SU-DHL-6 (cell line): ENCODE data around the gene PRM3.

Experiments
- H2AFZ ChIP-seq: fragments of 200-600 bp; sonication (generic); 2 replicates; pipeline ENCODE4 v1.6.1; 2014; ENCODE audit warnings: low read depth, mild to moderate bottlenecking, moderate library complexity, mixed read lengths, antibody characterized with exemption, low read length; ENCODE audit not compliant: severe bottlenecking
- H3F3A ChIP-seq: fragments of 200-600 bp; shearing (Covaris generic); 2 replicates; pipeline ENCODE4 v1.6.0; 2016; ENCODE audit warnings: antibody characterized with exemption, mild to moderate bottlenecking; ENCODE audit not compliant: insufficient read depth
- H3K27ac ChIP-seq: fragments of 200-600 bp; sonication (generic); 2 replicates; pipeline ENCODE4 v1.5.1; 2016; ENCODE audit warnings: low read depth, mild to moderate bottlenecking, low read length, moderate library complexity, mixed read lengths
- H3K27me3 ChIP-seq: fragments of 200-600 bp; sonication (generic), shearing (Covaris generic); 2 replicates; pipeline ENCODE4 v1.6.0; 2014; ENCODE audit warnings: mild to moderate bottlenecking, low read length
- H3K36me3 ChIP-seq: fragments of 200-600 bp; sonication (generic); 2 replicates; pipeline ENCODE4 v1.6.1; 2014; ENCODE audit warnings: mild to moderate bottlenecking, low read length, mixed read lengths
- H3K4me2 ChIP-seq: fragments of 300-600, 200-600 bp; shearing (Covaris generic), sonication (generic); 2 replicates; pipeline ENCODE4 v1.6.0; 2014; ENCODE audit warnings: low read length, low read depth, mild to moderate bottlenecking; ENCODE audit not compliant: poor library complexity, severe bottlenecking
- H3K4me3 ChIP-seq: fragments of 200-600 bp; sonication (generic); 2 replicates; pipeline ENCODE4 v1.5.1; 2014; ENCODE audit warnings: antibody characterized with exemption, low read length, mild to moderate bottlenecking, mixed read lengths; ENCODE audit not compliant: insufficient read depth, poor library complexity, severe bottlenecking
- H3K79me2 ChIP-seq: fragments of 200-600 bp; sonication (generic); 2 replicates; pipeline ENCODE4 v1.6.1; 2014; ENCODE audit warnings: mild to moderate bottlenecking, low read length, moderate library complexity; ENCODE audit not compliant: insufficient read depth
- H3K9ac ChIP-seq: fragments of 200-600 bp; sonication (generic); 2 replicates; pipeline ENCODE4 v1.7.0; 2014; ENCODE audit warnings: mild to moderate bottlenecking, low read length
- H3K9me2 ChIP-seq: fragments of 200-600 bp; sonication (generic); replicated peaks from 2 replicates; pipeline ENCODE4 v1.6.1; 2014; ENCODE audit warnings: low read length; ENCODE audit not compliant: insufficient read depth
- H3K9me3 ChIP-seq: fragments of 200-600 bp; sonication (generic); 2 replicates; pipeline ENCODE4 v1.6.1; 2014; ENCODE audit warnings: low read length, mixed read lengths; ENCODE audit not compliant: insufficient read depth
- H4K20me1 ChIP-seq: fragments of 200-600 bp; sonication (generic); 2 replicates; pipeline ENCODE4 v1.6.1; 2014; ENCODE audit warnings: low read depth, mild to moderate bottlenecking, antibody characterized with exemption, low read length, moderate library complexity, mixed read lengths
- CTCF ChIP-seq: fragments of 200-600 bp; sonication (generic); IDR thresholded peaks from one replicate; pipeline ENCODE4 v1.5.1; 2017; ENCODE audit warnings: antibody characterized with exemption, mild to moderate bottlenecking, low read length, moderate library complexity; ENCODE audit not compliant: insufficient read depth, poor library complexity, severe bottlenecking
- EZH2phosphoT487 ChIP-seq: fragments of 200-600 bp; sonication (generic), shearing (Covaris generic); conservative IDR thresholded peaks from 2 replicates; pipeline ENCODE4 v1.6.1; 2018; ENCODE audit warnings: mild to moderate bottlenecking, antibody characterized with exemption, low read length, moderate library complexity, mixed read lengths

The PRM3 gene

DNA sequence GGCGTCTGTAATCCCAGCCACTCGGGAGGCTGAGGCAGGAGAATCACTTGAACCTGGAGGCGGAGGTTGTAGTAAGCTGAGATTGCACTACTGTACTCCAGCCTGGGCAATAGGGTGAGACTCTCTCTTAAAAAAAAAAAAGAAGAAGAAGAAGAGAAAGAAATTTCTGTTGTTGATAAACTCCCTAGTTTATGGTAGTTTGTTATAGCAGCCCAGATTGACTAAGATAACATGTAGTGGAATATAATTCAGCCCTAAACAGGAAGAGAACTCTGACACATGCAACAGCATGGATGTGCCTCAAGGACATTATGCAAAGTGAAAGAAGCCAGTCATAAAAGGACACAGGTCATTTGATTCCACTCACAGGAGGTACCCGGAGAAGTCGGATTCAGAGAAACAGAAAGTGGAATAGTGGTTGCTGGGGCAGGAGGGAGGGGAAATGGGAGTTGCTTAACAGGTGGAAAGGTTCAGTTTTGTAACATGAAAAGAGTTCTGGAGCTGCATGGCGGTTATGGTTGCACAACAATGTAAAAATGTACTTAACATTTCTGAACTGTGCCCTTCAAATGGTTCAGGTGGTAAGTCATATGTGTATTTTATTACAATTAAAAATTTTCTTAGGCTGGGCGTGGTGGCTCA, 33.7 kb upstream of the PRM3 start:
- no peak overlapping the region for H3K9ac ChIP-seq
- H3K4me2 ChIP-seq = no peak overlapping the region
- no peaks in the 10 kb centered on the region for H3K9me2 ChIP-seq
- TF ChIP-seq EZH2phosphoT487 = no peak
- TF ChIP-seq CTCF = no peak
- H3K36me3 ChIP-seq = no peaks in the 10 kb centered on the region
- no peak overlapping the region for H3K27ac ChIP-seq
- 0 out of 2 replicates have a peak, but pooled peaks cover 5% of the 10 kb centered on the region for H3K9me3 ChIP-seq
- no peaks in the 10 kb centered on the region for H3K27me3 ChIP-seq
- H4K20me1 ChIP-seq = no peaks in the 10 kb centered on the region
- no peaks in the 10 kb centered on the region for H3K79me2 ChIP-seq
- no peak overlapping the region for H2AFZ ChIP-seq
- no peak overlapping the region for H3K4me3 ChIP-seq
- peaks cover 12% of the 10 kb centered on the region for H3F3A ChIP-seq

DNA sequence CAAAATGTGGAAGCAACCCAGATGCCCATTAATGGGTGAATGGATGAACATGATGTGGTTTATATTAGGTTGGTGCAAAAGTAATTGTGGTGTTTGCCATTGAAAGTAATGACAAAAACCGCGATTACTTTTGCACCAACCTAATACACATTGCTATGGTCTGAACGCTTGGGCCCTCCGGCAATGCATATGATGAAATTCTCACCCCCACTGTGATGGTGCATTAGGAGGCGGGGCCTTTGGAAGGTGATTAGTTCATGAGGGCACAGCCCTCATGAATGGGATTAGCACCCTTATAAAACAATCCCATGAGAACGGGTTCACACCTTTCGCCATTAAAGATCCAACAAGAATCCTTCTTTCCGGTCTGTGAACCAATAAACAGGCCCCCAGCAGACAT, 33.0 kb upstream of the PRM3 start:
- no peak overlapping the region for H3K27ac ChIP-seq
- TF ChIP-seq CTCF (no peak), EZH2phosphoT487 (no peak)

DNA sequence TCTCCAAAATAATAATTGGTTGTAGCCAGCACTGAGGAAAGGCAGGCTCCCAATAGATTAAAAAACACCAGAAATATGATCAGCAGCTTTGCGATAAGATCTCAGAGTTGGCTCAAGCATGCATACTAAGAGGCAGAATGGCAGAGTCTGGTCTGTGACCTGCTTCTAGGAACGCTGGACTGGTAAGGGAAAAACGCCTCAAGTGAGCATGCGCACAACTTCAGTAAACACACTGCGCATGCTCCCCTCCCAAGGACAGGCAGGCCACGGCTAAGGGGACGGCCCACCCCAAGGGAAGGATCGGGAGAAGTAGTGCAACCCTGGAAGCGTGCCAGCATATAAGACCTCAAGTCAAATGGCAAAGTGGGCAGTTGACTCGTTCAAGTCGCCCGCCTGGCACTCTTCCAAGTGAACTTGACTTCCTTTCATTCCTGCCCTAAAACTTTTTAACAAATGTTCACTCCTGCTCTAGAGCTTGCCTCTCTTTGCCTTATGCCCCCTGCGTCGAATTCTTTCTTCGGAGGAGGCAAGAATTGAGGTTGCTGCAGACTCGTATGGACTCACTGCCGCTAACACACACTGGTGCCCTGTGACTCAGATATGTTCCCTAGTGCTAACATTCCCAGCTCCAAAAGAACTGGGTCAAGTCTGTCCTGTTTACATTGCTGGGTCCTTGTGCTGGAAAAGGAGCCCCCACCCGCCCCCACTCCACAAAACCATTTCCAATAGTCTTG, 30.1 kb upstream of the PRM3 start:
- TF ChIP-seq EZH2phosphoT487 (no peak), CTCF (no peak)
- H3K9ac ChIP-seq = no peak overlapping the region
- H3K9me2 ChIP-seq = no peaks in the 10 kb centered on the region
- no peak overlapping the region for H3K4me3 ChIP-seq
- no peaks in the 10 kb centered on the region for H4K20me1 ChIP-seq
- H2AFZ ChIP-seq = no peak overlapping the region
- H3K27ac ChIP-seq = no peak overlapping the region
- H3K36me3 ChIP-seq = no peaks in the 10 kb centered on the region
- 0 out of 2 replicates have a peak, but pooled peaks cover 5% of the 10 kb centered on the region for H3K9me3 ChIP-seq
- H3K79me2 ChIP-seq = no peaks in the 10 kb centered on the region
- H3K4me2 ChIP-seq = no peak overlapping the region
- H3F3A ChIP-seq = peaks cover 3% of the 10 kb centered on the region
- H3K27me3 ChIP-seq = no peaks in the 10 kb centered on the region

More for the DNA sequence above, 33.0 kb upstream of the PRM3 start:
- Histone ChIP-seq H3K4me2 (no peak overlapping the region), H3K36me3 (no peaks in the 10 kb centered on the region), H3K79me2 (no peaks in the 10 kb centered on the region), H3K9ac (no peak overlapping the region), H3K9me2 (no peaks in the 10 kb centered on the region), H3K27me3 (no peaks in the 10 kb centered on the region), H3K9me3 (0 out of 2 replicates have a peak, but pooled peaks cover 5% of the 10 kb centered on the region), H3F3A (peaks cover 12% of the 10 kb centered on the region), H3K4me3 (no peak overlapping the region), H4K20me1 (no peaks in the 10 kb centered on the region), H2AFZ (no peak overlapping the region)
